Measurements from ENCODE around the gene OTOA. TPM values are rescaled to one million over a fixed set of nuclear protein-coding genes. Genes with fewer than 3 reads are reported as not detected.

The OTOA gene
- total and polyA plus RNA-seq, 2 of the 13 experiments (the other 11 are each of a cell fraction or from before 2014, with no cell fraction given): 0.05 to 0.15 TPM

DNA sequence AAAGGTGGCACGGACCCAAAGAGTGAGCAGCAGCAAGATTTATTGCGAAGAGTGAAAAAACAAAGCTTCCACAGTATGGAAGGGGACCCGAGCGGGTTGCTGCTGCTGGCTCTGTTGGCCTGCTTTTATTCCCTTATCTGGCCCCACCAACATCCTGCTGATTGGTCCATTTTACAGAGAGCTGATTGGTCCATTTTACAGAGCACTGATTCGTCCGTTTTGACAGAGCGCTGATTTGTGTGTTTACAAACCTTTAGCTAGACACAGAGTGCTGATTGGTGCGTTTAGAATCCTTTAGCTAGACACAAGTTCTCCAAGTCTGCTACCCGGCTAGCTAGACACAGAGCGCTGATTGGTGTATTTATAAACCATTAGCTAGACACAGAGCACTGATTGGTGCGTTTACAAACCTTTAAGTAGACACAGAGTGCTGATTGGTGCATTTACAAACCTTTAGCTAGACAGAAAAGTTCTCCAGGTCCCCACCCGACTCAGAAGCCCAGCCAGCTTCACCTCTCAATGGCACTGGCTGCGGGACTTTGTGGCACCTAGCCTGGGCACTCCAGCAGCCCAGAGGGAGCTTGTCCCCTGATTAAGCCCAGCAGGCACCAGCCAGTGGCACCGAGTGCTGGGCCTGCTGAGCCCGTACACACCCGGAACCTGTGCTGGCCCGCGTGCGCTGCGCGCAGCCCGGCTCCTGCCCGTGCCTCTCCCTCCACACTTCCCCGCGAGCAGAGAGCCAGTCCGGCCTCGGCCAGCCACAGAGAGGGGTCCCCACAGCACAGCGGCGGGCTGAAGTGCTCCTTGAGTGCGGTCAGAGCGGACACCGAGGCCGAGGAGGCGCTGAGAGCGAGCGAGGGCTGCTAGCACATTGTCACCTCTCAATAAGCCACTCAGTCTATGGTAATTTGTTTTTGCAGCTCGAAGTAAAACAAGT lies 26.5 kb upstream of the OTOA start:
- peak; percentile 28; the same call in 1 of the 3 replicates for ATAC-seq
- Histone ChIP-seq H3K9ac (ENCODE audit: insufficient read depth, low read depth, low read length) (no peak overlapping the region), H3K27ac (ENCODE audit: extremely low read length, insufficient read depth, low read length) (no peak overlapping the region), H3K4me1 (ENCODE audit: insufficient read depth, low read length) (peaks cover 32% of the 10 kb centered on the region), H3K4me2 (ENCODE audit: low read depth, low read length) (no peak overlapping the region), H3K79me2 (ENCODE audit: insufficient read depth, low read length) (no peaks in the 10 kb centered on the region), H3K9me3 (ENCODE audit: low read length) (no peaks in the 10 kb centered on the region), H4K20me1 (ENCODE audit: insufficient read depth, low read length) (peaks cover 9% of the 10 kb centered on the region), H3K36me3 (replicated peaks in 1 of 2; ENCODE audit: control insufficient read depth in 1 of 2, insufficient read depth in 2 of 2, low read length in 2 of 2) (0 out of 5 replicates have a peak, but pooled peaks cover 0 to 5% of the 10 kb centered on the region in 2 experiments), H3K4me3 (replicated peaks in 1 of 3; ENCODE audit: insufficient read depth in 1 of 3, low read depth in 2 of 3, low read length in 3 of 3) (no peak overlapping the region), H2AFZ (ENCODE audit: low read length) (no peak overlapping the region), H3K27me3 (ENCODE audit: control insufficient read depth in 1 of 2, insufficient read depth in 2 of 2, low read length in 2 of 2) (no peaks in the 10 kb centered on the region)
- TF ChIP-seq AGO2 (optimal IDR thresholded peaks at IDR 0.05; ENCODE audit: low read depth, low read length) (peak; percentile 67), NFYB (CRISPR knock-in tag; IDR thresholded peaks at IDR 0.05) (peak; percentile 57), NFYC (CRISPR knock-in tag; IDR thresholded peaks at IDR 0.05) (0 out of 2 replicates have a peak, but pooled peaks have one; percentile 32), SP4 (CRISPR knock-in tag; IDR thresholded peaks at IDR 0.05) (no peak)
- TF ChIP-seq, protein P1, sequence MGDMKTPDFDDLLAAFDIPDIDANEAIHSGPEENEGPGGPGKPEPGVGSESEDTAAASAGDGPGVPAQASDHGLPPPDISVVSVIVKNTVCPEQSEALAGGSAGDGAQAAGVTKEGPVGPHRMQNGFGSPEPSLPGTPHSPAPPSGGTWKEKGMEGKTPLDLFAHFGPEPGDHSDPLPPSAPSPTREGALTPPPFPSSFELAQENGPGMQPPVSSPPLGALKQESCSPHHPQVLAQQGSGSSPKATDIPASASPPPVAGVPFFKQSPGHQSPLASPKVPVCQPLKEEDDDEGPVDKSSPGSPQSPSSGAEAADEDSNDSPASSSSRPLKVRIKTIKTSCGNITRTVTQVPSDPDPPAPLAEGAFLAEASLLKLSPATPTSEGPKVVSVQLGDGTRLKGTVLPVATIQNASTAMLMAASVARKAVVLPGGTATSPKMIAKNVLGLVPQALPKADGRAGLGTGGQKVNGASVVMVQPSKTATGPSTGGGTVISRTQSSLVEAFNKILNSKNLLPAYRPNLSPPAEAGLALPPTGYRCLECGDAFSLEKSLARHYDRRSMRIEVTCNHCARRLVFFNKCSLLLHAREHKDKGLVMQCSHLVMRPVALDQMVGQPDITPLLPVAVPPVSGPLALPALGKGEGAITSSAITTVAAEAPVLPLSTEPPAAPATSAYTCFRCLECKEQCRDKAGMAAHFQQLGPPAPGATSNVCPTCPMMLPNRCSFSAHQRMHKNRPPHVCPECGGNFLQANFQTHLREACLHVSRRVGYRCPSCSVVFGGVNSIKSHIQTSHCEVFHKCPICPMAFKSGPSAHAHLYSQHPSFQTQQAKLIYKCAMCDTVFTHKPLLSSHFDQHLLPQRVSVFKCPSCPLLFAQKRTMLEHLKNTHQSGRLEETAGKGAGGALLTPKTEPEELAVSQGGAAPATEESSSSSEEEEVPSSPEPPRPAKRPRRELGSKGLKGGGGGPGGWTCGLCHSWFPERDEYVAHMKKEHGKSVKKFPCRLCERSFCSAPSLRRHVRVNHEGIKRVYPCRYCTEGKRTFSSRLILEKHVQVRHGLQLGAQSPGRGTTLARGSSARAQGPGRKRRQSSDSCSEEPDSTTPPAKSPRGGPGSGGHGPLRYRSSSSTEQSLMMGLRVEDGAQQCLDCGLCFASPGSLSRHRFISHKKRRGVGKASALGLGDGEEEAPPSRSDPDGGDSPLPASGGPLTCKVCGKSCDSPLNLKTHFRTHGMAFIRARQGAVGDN (CRISPR knock-in tag; IDR thresholded peaks at IDR 0.05): 0 out of 2 replicates have a peak, but pooled peaks have one; percentile 28
- WGBS (ENCODE audit: low lambda C conversion rate): 96% methylated on average over 37 of the region's 37 CpGs
- POLR2A ChIA-PET: interaction anchor here (0.6 to 1.5 kb wide), 2 partner anchors 38 to 133 kb away, joined by 3 read pairs; partner anchors contain the start of gene METTL9
- FAIRE-seq: no peak
- intact Hi-C loops (cut with micrococcal nuclease; ENCODE audit: unreplicated experiment) (no loop called here), in situ Hi-C loops (cut with HindIII; ENCODE audit: extremely low pct_ligation_motif_present, low pct_unique_long_range_greater_than_20kb) (loop anchor here (5.0 kb wide), 1 partner anchor 35 kb away; no protein-coding TSS in a partner anchor)
- CTCF ChIA-PET (ENCODE audit: low intra/inter-chr PET ratio, low total read pairs): no interaction called here
- DNase-seq (ENCODE audit: low spot score): no peak
- no TSS peak for BruUV-seq (replicated peaks)
